Measurements from ENCODE around the gene F2RL1. TPM values are rescaled to one million over a fixed set of nuclear protein-coding genes. Genes with fewer than 3 reads are reported as not detected.

F2RL1 gene
- total RNA-seq, 1 experiment from 2014 or later, result 37.3 TPM

DNA sequence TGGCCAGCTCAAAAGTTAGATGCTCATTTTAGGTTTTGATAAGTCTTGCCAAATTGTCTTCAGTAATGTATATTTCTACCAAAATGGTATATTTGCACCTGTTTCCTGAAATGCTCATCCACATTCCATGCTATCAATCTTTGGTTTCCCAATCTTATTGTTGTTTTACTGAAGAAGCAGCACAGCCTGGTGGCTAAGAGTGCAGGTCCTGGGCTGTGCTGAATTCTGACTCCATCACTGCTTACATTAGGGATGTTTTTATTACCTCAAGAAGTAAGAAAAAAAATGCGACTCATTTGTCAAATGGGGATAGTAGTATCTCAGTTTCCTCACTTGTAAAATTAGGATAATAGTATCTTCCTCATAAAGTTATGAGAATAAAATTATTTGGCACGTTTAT lies 17.4 kb downstream of the F2RL1 start:
- no peak for TF ChIP-seq NR3C1 (CRISPR knock-in tag; conservative IDR thresholded peaks at IDR 0.05; ENCODE audit: low read depth)
- Mint-ChIP-seq H3K27me3 (ENCODE audit: low read depth) (peaks cover 5% of the 10 kb centered on the region), H3K9me3 (no peaks in the 10 kb centered on the region), H3K27ac (no peak overlapping the region), H3K4me3 (no peak overlapping the region), H3K4me1 (peaks cover 17% of the 10 kb centered on the region), H3K36me3 (peaks cover 23% of the 10 kb centered on the region)
- POLR2A ChIA-PET, result interaction anchor here (0.6 kb wide), 1 partner anchor 30 kb away, joined by 4 read pairs; no protein-coding TSS in a partner anchor
- CTCF ChIA-PET, result no interaction called here
- DNase-seq (ENCODE audit: low spot score), result no peak
- ATAC-seq, result no peak

DNA sequence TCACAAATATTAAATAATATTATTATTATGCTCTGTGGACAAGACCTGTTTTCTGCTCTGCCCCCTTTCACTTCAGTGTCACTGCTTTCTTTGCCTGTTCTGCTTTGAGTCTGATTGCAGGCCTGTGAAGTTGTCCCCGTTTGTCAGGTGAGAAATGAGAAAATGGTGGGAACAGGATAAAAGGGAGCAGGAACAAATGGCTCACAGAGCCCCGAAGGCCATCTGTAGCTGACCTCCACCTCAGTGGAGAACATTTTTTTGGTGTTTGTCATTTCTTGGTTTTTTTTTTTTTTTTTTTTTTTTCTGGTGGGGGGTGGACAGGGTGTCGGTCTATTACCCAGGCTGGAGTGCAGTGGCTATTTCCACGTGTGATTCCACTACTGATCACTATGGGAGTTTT lies 17.8 kb downstream of the F2RL1 start:
- Mint-ChIP-seq H3K4me3 (no peak overlapping the region), H3K36me3 (peaks cover 23% of the 10 kb centered on the region), H3K27me3 (ENCODE audit: low read depth) (peaks cover 5% of the 10 kb centered on the region), H3K27ac (no peak overlapping the region), H3K9me3 (no peaks in the 10 kb centered on the region), H3K4me1 (peaks cover 16% of the 10 kb centered on the region)
- CTCF ChIA-PET, result no interaction called here
- no peak for DNase-seq (ENCODE audit: low spot score)
- POLR2A ChIA-PET, result interaction anchor here (0.6 kb wide), 1 partner anchor 31 kb away, joined by 4 read pairs; no protein-coding TSS in a partner anchor
- ATAC-seq, result no peak
- no peak for TF ChIP-seq CBFB (CRISPR knock-in tag; IDR thresholded peaks at IDR 0.05; ENCODE audit: low read depth)
- TF ChIP-seq ZNF219 (CRISPR knock-in tag; IDR thresholded peaks at IDR 0.05; ENCODE audit: borderline replicate concordance), result no peak
- TF ChIP-seq, protein P1, sequence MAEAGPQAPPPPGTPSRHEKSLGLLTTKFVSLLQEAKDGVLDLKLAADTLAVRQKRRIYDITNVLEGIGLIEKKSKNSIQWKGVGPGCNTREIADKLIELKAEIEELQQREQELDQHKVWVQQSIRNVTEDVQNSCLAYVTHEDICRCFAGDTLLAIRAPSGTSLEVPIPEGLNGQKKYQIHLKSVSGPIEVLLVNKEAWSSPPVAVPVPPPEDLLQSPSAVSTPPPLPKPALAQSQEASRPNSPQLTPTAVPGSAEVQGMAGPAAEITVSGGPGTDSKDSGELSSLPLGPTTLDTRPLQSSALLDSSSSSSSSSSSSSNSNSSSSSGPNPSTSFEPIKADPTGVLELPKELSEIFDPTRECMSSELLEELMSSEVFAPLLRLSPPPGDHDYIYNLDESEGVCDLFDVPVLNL (CRISPR knock-in tag; IDR thresholded peaks at IDR 0.05; ENCODE audit: borderline replicate concordance, low read depth), result no peak
- TF ChIP-seq ZNF396 (CRISPR knock-in tag; IDR thresholded peaks at IDR 0.05; ENCODE audit: borderline replicate concordance), result no peak
- TF ChIP-seq, protein P2, sequence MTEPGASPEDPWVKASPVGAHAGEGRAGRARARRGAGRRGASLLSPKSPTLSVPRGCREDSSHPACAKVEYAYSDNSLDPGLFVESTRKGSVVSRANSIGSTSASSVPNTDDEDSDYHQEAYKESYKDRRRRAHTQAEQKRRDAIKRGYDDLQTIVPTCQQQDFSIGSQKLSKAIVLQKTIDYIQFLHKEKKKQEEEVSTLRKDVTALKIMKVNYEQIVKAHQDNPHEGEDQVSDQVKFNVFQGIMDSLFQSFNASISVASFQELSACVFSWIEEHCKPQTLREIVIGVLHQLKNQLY (CRISPR knock-in tag; IDR thresholded peaks at IDR 0.05), result no peak
- no peak for TF ChIP-seq SOX15 (CRISPR knock-in tag; IDR thresholded peaks at IDR 0.05)
- TF ChIP-seq, protein P3, sequence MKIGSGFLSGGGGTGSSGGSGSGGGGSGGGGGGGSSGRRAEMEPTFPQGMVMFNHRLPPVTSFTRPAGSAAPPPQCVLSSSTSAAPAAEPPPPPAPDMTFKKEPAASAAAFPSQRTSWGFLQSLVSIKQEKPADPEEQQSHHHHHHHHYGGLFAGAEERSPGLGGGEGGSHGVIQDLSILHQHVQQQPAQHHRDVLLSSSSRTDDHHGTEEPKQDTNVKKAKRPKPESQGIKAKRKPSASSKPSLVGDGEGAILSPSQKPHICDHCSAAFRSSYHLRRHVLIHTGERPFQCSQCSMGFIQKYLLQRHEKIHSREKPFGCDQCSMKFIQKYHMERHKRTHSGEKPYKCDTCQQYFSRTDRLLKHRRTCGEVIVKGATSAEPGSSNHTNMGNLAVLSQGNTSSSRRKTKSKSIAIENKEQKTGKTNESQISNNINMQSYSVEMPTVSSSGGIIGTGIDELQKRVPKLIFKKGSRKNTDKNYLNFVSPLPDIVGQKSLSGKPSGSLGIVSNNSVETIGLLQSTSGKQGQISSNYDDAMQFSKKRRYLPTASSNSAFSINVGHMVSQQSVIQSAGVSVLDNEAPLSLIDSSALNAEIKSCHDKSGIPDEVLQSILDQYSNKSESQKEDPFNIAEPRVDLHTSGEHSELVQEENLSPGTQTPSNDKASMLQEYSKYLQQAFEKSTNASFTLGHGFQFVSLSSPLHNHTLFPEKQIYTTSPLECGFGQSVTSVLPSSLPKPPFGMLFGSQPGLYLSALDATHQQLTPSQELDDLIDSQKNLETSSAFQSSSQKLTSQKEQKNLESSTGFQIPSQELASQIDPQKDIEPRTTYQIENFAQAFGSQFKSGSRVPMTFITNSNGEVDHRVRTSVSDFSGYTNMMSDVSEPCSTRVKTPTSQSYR (CRISPR knock-in tag; IDR thresholded peaks at IDR 0.05), result no peak
- TF ChIP-seq TP53 (CRISPR knock-in tag; IDR thresholded peaks at IDR 0.05), result no peak
- TF ChIP-seq, protein P4, sequence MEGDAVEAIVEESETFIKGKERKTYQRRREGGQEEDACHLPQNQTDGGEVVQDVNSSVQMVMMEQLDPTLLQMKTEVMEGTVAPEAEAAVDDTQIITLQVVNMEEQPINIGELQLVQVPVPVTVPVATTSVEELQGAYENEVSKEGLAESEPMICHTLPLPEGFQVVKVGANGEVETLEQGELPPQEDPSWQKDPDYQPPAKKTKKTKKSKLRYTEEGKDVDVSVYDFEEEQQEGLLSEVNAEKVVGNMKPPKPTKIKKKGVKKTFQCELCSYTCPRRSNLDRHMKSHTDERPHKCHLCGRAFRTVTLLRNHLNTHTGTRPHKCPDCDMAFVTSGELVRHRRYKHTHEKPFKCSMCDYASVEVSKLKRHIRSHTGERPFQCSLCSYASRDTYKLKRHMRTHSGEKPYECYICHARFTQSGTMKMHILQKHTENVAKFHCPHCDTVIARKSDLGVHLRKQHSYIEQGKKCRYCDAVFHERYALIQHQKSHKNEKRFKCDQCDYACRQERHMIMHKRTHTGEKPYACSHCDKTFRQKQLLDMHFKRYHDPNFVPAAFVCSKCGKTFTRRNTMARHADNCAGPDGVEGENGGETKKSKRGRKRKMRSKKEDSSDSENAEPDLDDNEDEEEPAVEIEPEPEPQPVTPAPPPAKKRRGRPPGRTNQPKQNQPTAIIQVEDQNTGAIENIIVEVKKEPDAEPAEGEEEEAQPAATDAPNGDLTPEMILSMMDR (IDR thresholded peaks at IDR 0.05), result no peak
- TF ChIP-seq, protein P5, sequence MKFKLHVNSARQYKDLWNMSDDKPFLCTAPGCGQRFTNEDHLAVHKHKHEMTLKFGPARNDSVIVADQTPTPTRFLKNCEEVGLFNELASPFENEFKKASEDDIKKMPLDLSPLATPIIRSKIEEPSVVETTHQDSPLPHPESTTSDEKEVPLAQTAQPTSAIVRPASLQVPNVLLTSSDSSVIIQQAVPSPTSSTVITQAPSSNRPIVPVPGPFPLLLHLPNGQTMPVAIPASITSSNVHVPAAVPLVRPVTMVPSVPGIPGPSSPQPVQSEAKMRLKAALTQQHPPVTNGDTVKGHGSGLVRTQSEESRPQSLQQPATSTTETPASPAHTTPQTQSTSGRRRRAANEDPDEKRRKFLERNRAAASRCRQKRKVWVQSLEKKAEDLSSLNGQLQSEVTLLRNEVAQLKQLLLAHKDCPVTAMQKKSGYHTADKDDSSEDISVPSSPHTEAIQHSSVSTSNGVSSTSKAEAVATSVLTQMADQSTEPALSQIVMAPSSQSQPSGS (CRISPR knock-in tag; IDR thresholded peaks at IDR 0.05; ENCODE audit: borderline replicate concordance, low read depth), result no peak
- no peak for TF ChIP-seq ZNF232 (CRISPR knock-in tag; IDR thresholded peaks at IDR 0.05)
- TF ChIP-seq, protein P6, sequence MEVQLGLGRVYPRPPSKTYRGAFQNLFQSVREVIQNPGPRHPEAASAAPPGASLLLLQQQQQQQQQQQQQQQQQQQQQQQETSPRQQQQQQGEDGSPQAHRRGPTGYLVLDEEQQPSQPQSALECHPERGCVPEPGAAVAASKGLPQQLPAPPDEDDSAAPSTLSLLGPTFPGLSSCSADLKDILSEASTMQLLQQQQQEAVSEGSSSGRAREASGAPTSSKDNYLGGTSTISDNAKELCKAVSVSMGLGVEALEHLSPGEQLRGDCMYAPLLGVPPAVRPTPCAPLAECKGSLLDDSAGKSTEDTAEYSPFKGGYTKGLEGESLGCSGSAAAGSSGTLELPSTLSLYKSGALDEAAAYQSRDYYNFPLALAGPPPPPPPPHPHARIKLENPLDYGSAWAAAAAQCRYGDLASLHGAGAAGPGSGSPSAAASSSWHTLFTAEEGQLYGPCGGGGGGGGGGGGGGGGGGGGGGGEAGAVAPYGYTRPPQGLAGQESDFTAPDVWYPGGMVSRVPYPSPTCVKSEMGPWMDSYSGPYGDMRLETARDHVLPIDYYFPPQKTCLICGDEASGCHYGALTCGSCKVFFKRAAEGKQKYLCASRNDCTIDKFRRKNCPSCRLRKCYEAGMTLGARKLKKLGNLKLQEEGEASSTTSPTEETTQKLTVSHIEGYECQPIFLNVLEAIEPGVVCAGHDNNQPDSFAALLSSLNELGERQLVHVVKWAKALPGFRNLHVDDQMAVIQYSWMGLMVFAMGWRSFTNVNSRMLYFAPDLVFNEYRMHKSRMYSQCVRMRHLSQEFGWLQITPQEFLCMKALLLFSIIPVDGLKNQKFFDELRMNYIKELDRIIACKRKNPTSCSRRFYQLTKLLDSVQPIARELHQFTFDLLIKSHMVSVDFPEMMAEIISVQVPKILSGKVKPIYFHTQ (CRISPR knock-in tag; IDR thresholded peaks at IDR 0.05), result no peak
- TF ChIP-seq, protein P7, sequence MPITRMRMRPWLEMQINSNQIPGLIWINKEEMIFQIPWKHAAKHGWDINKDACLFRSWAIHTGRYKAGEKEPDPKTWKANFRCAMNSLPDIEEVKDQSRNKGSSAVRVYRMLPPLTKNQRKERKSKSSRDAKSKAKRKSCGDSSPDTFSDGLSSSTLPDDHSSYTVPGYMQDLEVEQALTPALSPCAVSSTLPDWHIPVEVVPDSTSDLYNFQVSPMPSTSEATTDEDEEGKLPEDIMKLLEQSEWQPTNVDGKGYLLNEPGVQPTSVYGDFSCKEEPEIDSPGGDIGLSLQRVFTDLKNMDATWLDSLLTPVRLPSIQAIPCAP (CRISPR knock-in tag; IDR thresholded peaks at IDR 0.05), result no peak
- TF ChIP-seq, protein P8, sequence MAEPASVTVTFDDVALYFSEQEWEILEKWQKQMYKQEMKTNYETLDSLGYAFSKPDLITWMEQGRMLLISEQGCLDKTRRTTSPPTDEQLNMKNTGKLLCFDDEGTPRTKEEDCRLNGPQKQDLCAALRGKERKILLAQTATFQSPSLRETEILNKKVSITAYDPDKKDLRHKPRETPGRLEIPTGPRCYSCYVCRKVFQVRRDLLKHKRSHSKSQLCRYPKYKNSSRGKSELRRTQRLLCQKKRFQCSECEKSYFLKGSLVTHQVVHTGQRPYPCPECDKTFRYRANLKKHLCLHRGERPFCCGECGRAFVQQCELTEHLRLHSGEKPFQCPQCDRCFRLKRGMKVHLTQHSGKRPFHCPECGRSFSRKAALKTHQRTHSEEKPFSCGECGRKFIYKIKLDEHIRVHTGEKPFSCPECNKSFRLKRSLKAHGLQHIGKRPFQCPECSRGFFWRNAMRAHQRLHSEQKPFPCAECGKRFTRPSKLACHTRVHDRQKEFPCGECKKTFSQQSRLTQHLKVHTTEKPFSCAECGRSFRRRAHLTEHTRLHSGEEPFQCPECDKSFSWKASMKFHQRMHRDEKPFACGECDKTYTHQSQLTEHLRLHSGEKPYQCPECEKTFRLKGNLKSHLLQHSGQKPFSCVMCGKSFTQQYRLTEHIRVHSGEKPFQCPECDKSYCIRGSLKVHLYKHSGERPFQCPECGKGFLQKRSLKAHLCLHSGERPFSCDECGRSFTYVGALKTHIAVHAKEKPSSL (CRISPR knock-in tag; conservative IDR thresholded peaks at IDR 0.05), result no peak
- TF ChIP-seq PRRX2 (CRISPR knock-in tag; IDR thresholded peaks at IDR 0.05), result no peak
- TF ChIP-seq ZNF121 (CRISPR knock-in tag; IDR thresholded peaks at IDR 0.05), result no peak
- no peak for TF ChIP-seq NFATC4 (CRISPR knock-in tag; IDR thresholded peaks at IDR 0.05)
- TF ChIP-seq, protein P9, sequence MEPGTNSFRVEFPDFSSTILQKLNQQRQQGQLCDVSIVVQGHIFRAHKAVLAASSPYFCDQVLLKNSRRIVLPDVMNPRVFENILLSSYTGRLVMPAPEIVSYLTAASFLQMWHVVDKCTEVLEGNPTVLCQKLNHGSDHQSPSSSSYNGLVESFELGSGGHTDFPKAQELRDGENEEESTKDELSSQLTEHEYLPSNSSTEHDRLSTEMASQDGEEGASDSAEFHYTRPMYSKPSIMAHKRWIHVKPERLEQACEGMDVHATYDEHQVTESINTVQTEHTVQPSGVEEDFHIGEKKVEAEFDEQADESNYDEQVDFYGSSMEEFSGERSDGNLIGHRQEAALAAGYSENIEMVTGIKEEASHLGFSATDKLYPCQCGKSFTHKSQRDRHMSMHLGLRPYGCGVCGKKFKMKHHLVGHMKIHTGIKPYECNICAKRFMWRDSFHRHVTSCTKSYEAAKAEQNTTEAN (CRISPR knock-in tag; IDR thresholded peaks at IDR 0.05), result no peak
- TF ChIP-seq ZNF671 (CRISPR knock-in tag; IDR thresholded peaks at IDR 0.05), result no peak
